Osteoblast (primary cell): Measurements from ENCODE around the gene FOXN3. TPM values are rescaled to one million over a fixed set of nuclear protein-coding genes. Genes with fewer than 3 reads are reported as not detected.

Source experiments
- DNase-seq: peaks from one replicate; pipeline ENCODE4 v3.0.0; 2011; ENCODE audit warnings: low spot score, mixed read lengths; ENCODE audit not compliant: insufficient read length; ENCODE audit errors: missing footprints
- H2AFZ ChIP-seq: 2 replicates; pipeline ENCODE4 v1.6.0; 2011; ENCODE audit warnings: mild to moderate bottlenecking, low read length
- H3K27ac ChIP-seq: 2 replicates; pipeline ENCODE4 v1.5.1; 2011; ENCODE audit warnings: mild to moderate bottlenecking, low read depth, low read length, moderate library complexity
- H3K27me3 ChIP-seq: 2 replicates; pipeline ENCODE4 v1.6.0; 2012; ENCODE audit warnings: mild to moderate bottlenecking, control low read depth, inconsistent platforms, low read length, moderate library complexity; ENCODE audit not compliant: insufficient read depth
- H3K36me3 ChIP-seq: 2 replicates; pipeline ENCODE4 v1.5.1; 2011; ENCODE audit warnings: mild to moderate bottlenecking, low read length, control low read depth, moderate library complexity; ENCODE audit not compliant: insufficient read depth
- H3K4me1 ChIP-seq: 2 replicates; pipeline ENCODE4 v1.5.1; 2011; ENCODE audit warnings: mild to moderate bottlenecking, low read length, control low read depth, moderate library complexity; ENCODE audit not compliant: insufficient read depth
- H3K4me2 ChIP-seq: 2 replicates; pipeline ENCODE4 v1.6.0; 2011; ENCODE audit warnings: mild to moderate bottlenecking, low read length; ENCODE audit not compliant: insufficient read depth
- H3K4me3 ChIP-seq: fragments of 200-600 bp; sonication (generic); 3 replicates; pipeline ENCODE4 v1.5.1; 2012; ENCODE audit warnings: mild to moderate bottlenecking, low read length, inconsistent platforms; ENCODE audit not compliant: insufficient read depth
- H3K79me2 ChIP-seq: 2 replicates; pipeline ENCODE4 v1.6.0; 2012; ENCODE audit warnings: mild to moderate bottlenecking, low read length, control low read depth, inconsistent platforms; ENCODE audit not compliant: insufficient read depth
- H3K9me3 ChIP-seq: 2 replicates; pipeline ENCODE4 v1.5.1; 2011; ENCODE audit warnings: low read depth, low read length, control low read depth
- H4K20me1 ChIP-seq: 2 replicates; pipeline ENCODE4 v1.6.0; 2012; ENCODE audit warnings: mild to moderate bottlenecking, low read length, control low read depth; ENCODE audit not compliant: insufficient read depth
- total RNA-seq: library from RNA; depleted of rRNA; stranded (reverse); fragments of >200 nt; gene quantifications from 2 replicates; pipeline ENCODE4 v1.2.3, GENCODE V29; 2012
- TF ChIP-seq, protein P1 (sequence below): IDR thresholded peaks from 2 replicates; pipeline ENCODE4 v1.5.1; 2011; ENCODE audit warnings: mild to moderate bottlenecking, low read depth, low read length, moderate library complexity; ENCODE audit errors: extremely low read depth

Gene FOXN3
- total RNA-seq, 1 donor = 49.9 TPM

- H3K79me2 ChIP-seq = no peaks in the 10 kb centered on the region
- H3K27ac ChIP-seq = no peak overlapping the region
- peaks cover 4% of the 10 kb centered on the region for H3K27me3 ChIP-seq
- no peak overlapping the region for H3K4me3 ChIP-seq
- peaks cover 15% of the 10 kb centered on the region for H3K4me1 ChIP-seq
- H2AFZ ChIP-seq = no peak overlapping the region
- H3K36me3 ChIP-seq = no peaks in the 10 kb centered on the region
- TF ChIP-seq, protein P1, sequence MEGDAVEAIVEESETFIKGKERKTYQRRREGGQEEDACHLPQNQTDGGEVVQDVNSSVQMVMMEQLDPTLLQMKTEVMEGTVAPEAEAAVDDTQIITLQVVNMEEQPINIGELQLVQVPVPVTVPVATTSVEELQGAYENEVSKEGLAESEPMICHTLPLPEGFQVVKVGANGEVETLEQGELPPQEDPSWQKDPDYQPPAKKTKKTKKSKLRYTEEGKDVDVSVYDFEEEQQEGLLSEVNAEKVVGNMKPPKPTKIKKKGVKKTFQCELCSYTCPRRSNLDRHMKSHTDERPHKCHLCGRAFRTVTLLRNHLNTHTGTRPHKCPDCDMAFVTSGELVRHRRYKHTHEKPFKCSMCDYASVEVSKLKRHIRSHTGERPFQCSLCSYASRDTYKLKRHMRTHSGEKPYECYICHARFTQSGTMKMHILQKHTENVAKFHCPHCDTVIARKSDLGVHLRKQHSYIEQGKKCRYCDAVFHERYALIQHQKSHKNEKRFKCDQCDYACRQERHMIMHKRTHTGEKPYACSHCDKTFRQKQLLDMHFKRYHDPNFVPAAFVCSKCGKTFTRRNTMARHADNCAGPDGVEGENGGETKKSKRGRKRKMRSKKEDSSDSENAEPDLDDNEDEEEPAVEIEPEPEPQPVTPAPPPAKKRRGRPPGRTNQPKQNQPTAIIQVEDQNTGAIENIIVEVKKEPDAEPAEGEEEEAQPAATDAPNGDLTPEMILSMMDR = no peak
- no peaks in the 10 kb centered on the region for H4K20me1 ChIP-seq
- no peak for DNase-seq
- no peaks in the 10 kb centered on the region for H3K9me3 ChIP-seq
- H3K4me2 ChIP-seq = no peak overlapping the region
Observed at GRCh38 chr14:89136587-89136986, 280.4 kb downstream of the FOXN3 start.

- DNase-seq = no peak
- TF ChIP-seq, protein P1 = no peak
- Histone ChIP-seq H3K27me3 (no peaks in the 10 kb centered on the region), H3K4me3 (no peak overlapping the region), H3K79me2 (no peaks in the 10 kb centered on the region), H3K27ac (no peak overlapping the region), H3K9me3 (no peaks in the 10 kb centered on the region), H4K20me1 (no peaks in the 10 kb centered on the region), H3K4me1 (peaks cover 15% of the 10 kb centered on the region), H3K36me3 (no peaks in the 10 kb centered on the region), H2AFZ (no peak overlapping the region), H3K4me2 (no peak overlapping the region)
Observed at GRCh38 chr14:89134640-89135039, 282.4 kb downstream of the FOXN3 start.

DNA sequence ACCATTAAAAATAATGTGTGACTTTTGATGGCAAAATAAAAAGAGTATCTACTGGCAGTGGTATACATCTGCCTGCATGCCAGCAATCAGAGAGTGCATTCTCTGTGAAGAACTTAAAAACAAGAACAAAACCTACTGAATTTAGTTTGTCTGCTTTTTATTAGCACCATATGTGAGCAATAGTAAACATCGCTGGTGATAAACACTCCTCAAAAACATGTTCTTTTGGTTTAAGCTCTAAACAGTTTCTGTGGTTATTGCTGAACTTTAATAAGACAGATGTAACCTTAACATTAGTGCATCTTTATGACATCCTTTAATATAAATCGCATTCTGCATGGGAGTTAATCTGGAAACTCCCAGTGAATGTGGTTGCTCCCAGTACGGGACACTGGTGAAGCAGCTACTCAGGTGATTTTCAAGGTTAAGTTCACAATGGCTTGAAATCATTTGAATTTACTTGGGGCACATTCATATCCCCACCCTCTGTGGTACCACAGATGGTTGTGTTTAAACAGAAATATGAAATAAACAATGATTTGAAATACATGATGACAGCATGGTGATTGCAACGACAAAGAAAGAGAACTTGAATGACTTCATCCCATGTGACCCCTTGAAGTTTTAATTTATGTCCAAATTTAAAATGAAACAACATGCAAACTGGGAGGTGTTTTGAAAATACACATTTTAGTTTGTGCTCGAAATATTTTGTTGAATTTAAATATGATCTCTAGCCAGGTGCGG lies 285.9 kb downstream of the FOXN3 start:
- TF ChIP-seq, protein P1 = no peak
- no peaks in the 10 kb centered on the region for H3K79me2 ChIP-seq
- H4K20me1 ChIP-seq = no peaks in the 10 kb centered on the region
- no peaks in the 10 kb centered on the region for H3K4me1 ChIP-seq
- no peak overlapping the region for H3K4me3 ChIP-seq
- H2AFZ ChIP-seq = no peak overlapping the region
- H3K36me3 ChIP-seq = no peaks in the 10 kb centered on the region
- no peak for DNase-seq
- H3K27me3 ChIP-seq = no peaks in the 10 kb centered on the region
- no peaks in the 10 kb centered on the region for H3K9me3 ChIP-seq
- H3K27ac ChIP-seq = no peak overlapping the region
- H3K4me2 ChIP-seq = no peak overlapping the region

GRCh38 chr14:89129570-89129969 lies 287.5 kb downstream of the FOXN3 start:
- no peak overlapping the region for H2AFZ ChIP-seq
- H3K36me3 ChIP-seq = no peaks in the 10 kb centered on the region
- no peaks in the 10 kb centered on the region for H3K9me3 ChIP-seq
- no peak overlapping the region for H3K4me2 ChIP-seq
- no peak overlapping the region for H3K4me3 ChIP-seq
- no peaks in the 10 kb centered on the region for H4K20me1 ChIP-seq
- H3K27ac ChIP-seq = no peak overlapping the region
- DNase-seq = no peak
- no peaks in the 10 kb centered on the region for H3K79me2 ChIP-seq
- H3K27me3 ChIP-seq = no peaks in the 10 kb centered on the region
- H3K4me1 ChIP-seq = no peaks in the 10 kb centered on the region
- TF ChIP-seq, protein P1 = no peak
